ENCODE measurements around the gene SEC22A. TPM values are rescaled to one million over a fixed set of nuclear protein-coding genes. Genes with fewer than 3 reads are reported as not detected.
"Not testable (repeated sequence)": the region's sequence is repeated elsewhere in the genome, so short reads cannot be mapped to it uniquely, and the experiment has no call there.

Gene SEC22A
- polyA plus RNA-seq, 1 experiment: 39.0 TPM

DNA sequence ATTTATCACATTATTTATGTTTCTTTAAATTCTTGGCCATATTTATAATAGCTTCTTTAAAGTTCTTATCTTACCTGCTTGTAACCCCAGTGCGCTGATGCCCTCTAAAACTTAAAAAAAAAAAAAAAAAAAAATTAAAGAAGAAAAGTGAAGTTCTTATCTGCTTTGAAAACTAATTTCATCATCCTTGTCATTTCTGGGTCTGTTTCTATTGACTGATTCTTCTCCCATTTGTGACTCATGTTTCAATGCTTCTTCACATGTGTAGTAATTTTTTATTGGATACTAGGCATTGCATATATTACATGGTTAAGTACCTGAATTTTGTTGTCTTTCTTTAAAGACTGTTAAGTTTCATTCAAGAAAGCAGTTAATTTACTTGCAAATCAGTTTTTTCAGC is 3.4 kb upstream of the SEC22A start:
- Histone ChIP-seq H3K27ac (ENCODE audit: low read depth, low read length) (no peak overlapping the region), H3K9me3 (ENCODE audit: control insufficient read depth, insufficient read depth, low read length) (peaks cover 5% of the 10 kb centered on the region; the same call in 1 of the 2 replicates), H3K27me3 (ENCODE audit: control insufficient read depth, insufficient read depth, low read length) (no peaks in the 10 kb centered on the region), H3K4me3 (ENCODE audit: low read depth, low read length) (no peak overlapping the region)
- no peak for DNase-seq (ENCODE audit: low read depth, low spot score)
- ChIA-PET CTCF (interaction anchor here (0.6 kb wide), 1 partner anchor 164 kb away, joined by 6 read pairs; no protein-coding TSS in a partner anchor), POLR2A (no interaction called here)
- TF ChIP-seq, protein P1, sequence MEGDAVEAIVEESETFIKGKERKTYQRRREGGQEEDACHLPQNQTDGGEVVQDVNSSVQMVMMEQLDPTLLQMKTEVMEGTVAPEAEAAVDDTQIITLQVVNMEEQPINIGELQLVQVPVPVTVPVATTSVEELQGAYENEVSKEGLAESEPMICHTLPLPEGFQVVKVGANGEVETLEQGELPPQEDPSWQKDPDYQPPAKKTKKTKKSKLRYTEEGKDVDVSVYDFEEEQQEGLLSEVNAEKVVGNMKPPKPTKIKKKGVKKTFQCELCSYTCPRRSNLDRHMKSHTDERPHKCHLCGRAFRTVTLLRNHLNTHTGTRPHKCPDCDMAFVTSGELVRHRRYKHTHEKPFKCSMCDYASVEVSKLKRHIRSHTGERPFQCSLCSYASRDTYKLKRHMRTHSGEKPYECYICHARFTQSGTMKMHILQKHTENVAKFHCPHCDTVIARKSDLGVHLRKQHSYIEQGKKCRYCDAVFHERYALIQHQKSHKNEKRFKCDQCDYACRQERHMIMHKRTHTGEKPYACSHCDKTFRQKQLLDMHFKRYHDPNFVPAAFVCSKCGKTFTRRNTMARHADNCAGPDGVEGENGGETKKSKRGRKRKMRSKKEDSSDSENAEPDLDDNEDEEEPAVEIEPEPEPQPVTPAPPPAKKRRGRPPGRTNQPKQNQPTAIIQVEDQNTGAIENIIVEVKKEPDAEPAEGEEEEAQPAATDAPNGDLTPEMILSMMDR (IDR thresholded peaks at IDR 0.05; ENCODE audit: low read depth, low read length): no peak

DNA sequence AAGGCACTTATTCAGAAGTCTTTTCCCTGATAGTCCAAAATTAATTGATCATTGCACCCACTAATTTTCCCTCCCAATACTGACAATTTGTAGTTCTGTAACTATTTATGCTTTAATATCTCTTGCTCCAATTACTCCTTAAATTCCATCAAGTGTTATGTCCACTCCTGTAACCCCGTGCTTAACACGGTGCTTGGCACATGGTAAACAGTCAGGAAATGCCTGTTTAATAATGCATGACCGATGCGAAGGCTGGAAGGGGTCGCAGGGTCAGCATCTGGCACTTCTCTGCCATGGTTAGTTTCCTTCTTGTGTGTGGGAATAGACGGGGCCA is 553 bp upstream of the SEC22A start:
- DNase-seq (ENCODE audit: low read depth, low spot score): no peak
- ChIA-PET CTCF (no interaction called here), POLR2A (interaction anchor here (0.6 to 1.0 kb wide), 2 partner anchors 21 to 23 kb away, joined by 3 to 4 read pairs; no protein-coding TSS in a partner anchor)
- TF ChIP-seq, protein P1 (IDR thresholded peaks at IDR 0.05; ENCODE audit: low read depth, low read length): no peak
- H3K4me3 ChIP-seq (ENCODE audit: low read depth, low read length): peak overlapping the region; percentile 90
- no peak overlapping the region for H3K27ac ChIP-seq (ENCODE audit: low read depth, low read length)
- H3K9me3 ChIP-seq (ENCODE audit: control insufficient read depth, insufficient read depth, low read length): peaks cover 5% of the 10 kb centered on the region; the same call in 1 of the 2 replicates
- no peaks in the 10 kb centered on the region for H3K27me3 ChIP-seq (ENCODE audit: control insufficient read depth, insufficient read depth, low read length)

DNA sequence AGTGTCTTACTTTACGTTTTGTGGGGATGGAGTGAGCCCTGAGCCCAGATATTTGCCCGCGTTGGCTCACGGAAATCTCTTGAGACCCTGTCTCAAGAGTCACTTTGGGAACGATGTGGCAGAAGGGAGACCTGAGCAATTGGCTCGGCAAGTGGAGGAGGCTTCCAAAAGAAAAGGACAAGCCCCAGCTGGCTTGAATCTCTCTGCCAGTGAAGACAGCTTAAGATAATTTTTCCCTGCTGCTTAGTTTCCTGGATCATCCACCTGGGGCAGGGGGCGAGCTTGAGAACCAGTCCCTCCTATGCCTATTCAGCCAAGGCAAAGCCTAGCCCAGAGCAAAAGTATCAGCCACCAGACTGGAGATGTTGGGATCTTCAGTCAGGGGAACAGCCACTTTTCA is 708 bp downstream of the SEC22A start:
- no peak for DNase-seq (ENCODE audit: low read depth, low spot score)
- ChIA-PET CTCF (interaction anchor here (0.9 kb wide), 1 partner anchor 356 kb away, joined by 3 read pairs; no protein-coding TSS in a partner anchor), POLR2A (interaction anchor here (0.6 to 0.9 kb wide), 2 partner anchors 13 to 51 kb away, joined by 3 read pairs; no protein-coding TSS in a partner anchor)
- H3K9me3 ChIP-seq (ENCODE audit: control insufficient read depth, insufficient read depth, low read length): peaks cover 5% of the 10 kb centered on the region; the same call in 1 of the 2 replicates
- no peak overlapping the region for H3K27ac ChIP-seq (ENCODE audit: low read depth, low read length)
- peak overlapping the region; percentile 90 for H3K4me3 ChIP-seq (ENCODE audit: low read depth, low read length)
- H3K27me3 ChIP-seq (ENCODE audit: control insufficient read depth, insufficient read depth, low read length): no peaks in the 10 kb centered on the region
- TF ChIP-seq, protein P1 (IDR thresholded peaks at IDR 0.05; ENCODE audit: low read depth, low read length): no peak

DNA sequence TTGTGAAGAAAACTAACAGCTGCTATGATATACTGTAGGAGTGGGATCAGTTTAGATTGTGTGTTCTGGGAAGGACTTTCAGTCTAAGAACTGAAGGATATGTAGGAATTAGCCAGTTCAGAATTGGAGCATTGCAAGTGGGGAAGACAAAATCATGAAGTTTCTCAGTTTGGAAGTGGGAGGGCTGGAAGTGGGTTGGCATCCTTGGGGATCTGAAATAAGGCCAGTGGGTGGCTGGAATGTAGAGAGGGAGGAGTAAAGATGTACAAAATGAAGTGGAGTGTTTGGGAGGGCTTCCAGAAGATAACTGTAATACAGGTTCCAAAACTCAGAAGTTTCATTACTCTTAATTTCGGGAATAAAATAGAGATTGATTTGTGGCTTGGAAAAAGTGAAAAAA is 17.2 kb downstream of the SEC22A start:
- TF ChIP-seq, protein P1 (IDR thresholded peaks at IDR 0.05; ENCODE audit: low read depth, low read length): no peak
- no peaks in the 10 kb centered on the region for H3K9me3 ChIP-seq (ENCODE audit: control insufficient read depth, insufficient read depth, low read length)
- H3K4me3 ChIP-seq (ENCODE audit: low read depth, low read length): no peak overlapping the region
- no peaks in the 10 kb centered on the region for H3K27me3 ChIP-seq (ENCODE audit: control insufficient read depth, insufficient read depth, low read length)
- DNase-seq (ENCODE audit: low read depth, low spot score): no peak
- ChIA-PET POLR2A (no interaction called here), CTCF (no interaction called here)
- no peak overlapping the region for H3K27ac ChIP-seq (ENCODE audit: low read depth, low read length)

DNA sequence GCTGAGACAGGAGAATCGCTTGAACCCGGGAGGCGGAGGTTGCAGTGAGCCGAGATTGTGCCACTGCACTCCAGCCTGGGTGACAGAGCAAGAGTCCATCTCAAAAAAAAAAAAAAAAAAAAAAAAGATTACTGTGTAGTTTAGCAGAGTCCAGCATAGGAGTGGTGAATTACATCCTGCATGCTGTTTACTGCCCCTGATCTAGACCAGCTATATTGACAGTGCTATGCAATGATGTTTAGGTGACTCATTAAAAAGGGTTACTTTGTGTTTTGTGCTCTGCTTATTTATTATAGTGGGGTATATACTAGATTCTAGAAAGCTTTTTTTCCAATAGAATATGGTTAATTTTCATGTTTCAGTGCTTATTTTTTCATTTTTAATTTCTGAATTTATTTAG is 19.6 kb downstream of the SEC22A start:
- H3K27ac ChIP-seq (ENCODE audit: low read depth, low read length); H3K27me3 ChIP-seq (ENCODE audit: control insufficient read depth, insufficient read depth, low read length); H3K9me3 ChIP-seq (ENCODE audit: control insufficient read depth, insufficient read depth, low read length); DNase-seq (ENCODE audit: low read depth, low spot score); H3K4me3 ChIP-seq (ENCODE audit: low read depth, low read length); CTCF ChIA-PET; POLR2A ChIA-PET: not testable (repeated sequence)

DNA sequence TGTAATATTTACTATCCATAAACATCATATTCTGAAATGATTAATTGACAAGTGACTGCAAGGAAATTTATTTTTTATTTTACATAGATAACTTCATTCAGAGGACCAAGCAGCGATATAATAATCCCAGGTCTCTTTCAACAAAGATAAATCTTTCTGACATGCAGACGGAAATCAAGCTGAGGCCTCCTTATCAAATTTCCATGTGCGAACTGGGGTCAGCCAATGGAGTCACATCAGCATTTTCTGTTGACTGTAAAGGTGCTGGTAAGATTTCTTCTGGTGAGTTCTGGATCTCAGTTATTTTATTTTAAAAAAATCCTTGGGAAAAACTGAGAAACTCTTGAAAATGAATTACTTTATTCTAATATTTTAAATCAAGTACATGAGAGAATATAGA is 23.3 kb downstream of the SEC22A start:
- TF ChIP-seq, protein P1 (IDR thresholded peaks at IDR 0.05; ENCODE audit: low read depth, low read length): no peak
- CTCF ChIA-PET: no interaction called here

More for the DNA sequence above, 23.3 kb downstream of the SEC22A start:
- H3K4me3 ChIP-seq (ENCODE audit: low read depth, low read length): no peak overlapping the region
- DNase-seq (ENCODE audit: low read depth, low spot score): no peak
- H3K27me3 ChIP-seq (ENCODE audit: control insufficient read depth, insufficient read depth, low read length): no peaks in the 10 kb centered on the region
- POLR2A ChIA-PET: no interaction called here
- no peak overlapping the region for H3K27ac ChIP-seq (ENCODE audit: low read depth, low read length)
- peaks cover 11% of the 10 kb centered on the region for H3K9me3 ChIP-seq (ENCODE audit: control insufficient read depth, insufficient read depth, low read length)
